ENCODE results near the gene XRCC2. TPM values are rescaled to one million over a fixed set of nuclear protein-coding genes. Genes with fewer than 3 reads are reported as not detected.

XRCC2 gene
- total and polyA plus RNA-seq, 2 of the 4 experiments (the other 2 are of a cell fraction) = 2.2 to 3.6 TPM

DNA sequence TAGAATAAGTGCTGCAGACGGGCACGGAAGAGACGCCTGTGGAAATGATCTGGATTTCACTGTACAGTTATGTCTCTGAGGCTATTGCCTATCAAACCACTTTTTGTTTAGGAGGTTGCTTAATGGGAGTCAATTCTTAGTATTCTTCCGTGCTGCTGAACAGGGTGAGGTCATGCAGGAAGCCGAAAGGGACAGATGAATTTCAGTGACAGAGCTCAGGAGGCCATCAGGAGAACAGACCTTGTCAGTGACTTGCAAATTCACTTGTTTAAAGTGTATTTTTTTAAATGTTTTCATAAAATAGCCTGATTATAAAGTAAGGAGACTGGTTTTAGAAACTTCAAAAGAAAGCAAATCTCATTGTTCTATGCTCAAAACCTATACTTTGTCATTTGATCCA is 58.9 kb downstream of the XRCC2 start:
- Histone ChIP-seq H3K4me3 (ENCODE audit: insufficient read depth, low read depth, low read length) (no peak overlapping the region), H3K27ac (ENCODE audit: insufficient read depth, low read length) (no peak overlapping the region), H3K14ac (replicated peaks; ENCODE audit: low read depth, low read length) (no peak overlapping the region), H2AFZ (replicated peaks; ENCODE audit: low read length, poor library complexity) (no peak overlapping the region), H3K23ac (ENCODE audit: low read depth, low read length) (no peak overlapping the region), H4K8ac (ENCODE audit: low read depth in 2 of 2, low read length in 2 of 2) (no peak overlapping the region), H2BK5ac (ENCODE audit: low read depth, low read length, poor library complexity, severe bottlenecking) (no peak overlapping the region), H3K27me3 (ENCODE audit: control insufficient read depth, insufficient read depth, low read length) (no peaks in the 10 kb centered on the region; the same call in 1 of the 2 replicates), H4K20me1 (ENCODE audit: insufficient read depth, low read length) (no peaks in the 10 kb centered on the region), H2AK9ac (replicated peaks; ENCODE audit: low read depth, low read length, poor library complexity) (no peak overlapping the region), H2BK15ac (ENCODE audit: low read depth, low read length) (no peak overlapping the region), H3K9me1 (ENCODE audit: insufficient read depth, low read length) (no peaks in the 10 kb centered on the region), H4K91ac (ENCODE audit: insufficient read depth, low read depth, low read length) (no peak overlapping the region), H3K4ac (ENCODE audit: low read depth, low read length) (no peak overlapping the region), H3K79me1 (ENCODE audit: low read depth in 1 of 2, low read length in 2 of 2) (no peaks in the 10 kb centered on the region), H3K56ac (ENCODE audit: extremely low read depth, insufficient read depth, low read length) (no peak overlapping the region), H3K9ac (ENCODE audit: low read depth, low read length) (no peak overlapping the region), H2BK120ac (ENCODE audit: low read depth, low read length) (no peak overlapping the region), H3K18ac (ENCODE audit: low read depth, low read length) (no peak overlapping the region), H2BK20ac (ENCODE audit: low read depth, low read length) (no peak overlapping the region), H3K4me2 (ENCODE audit: low read depth, low read length) (no peak overlapping the region), H3K9me3 (ENCODE audit: control insufficient read depth, insufficient read depth, low read length) (no peaks in the 10 kb centered on the region), H4K5ac (ENCODE audit: low read depth, low read length) (no peak overlapping the region), H2AK5ac (ENCODE audit: low read depth, low read length) (no peak overlapping the region), H3K4me1 (ENCODE audit: control insufficient read depth, insufficient read depth, low read length) (no peaks in the 10 kb centered on the region), H3K36me3 (ENCODE audit: control insufficient read depth, insufficient read depth, low read length) (no peaks in the 10 kb centered on the region)
- TF ChIP-seq RAD21 (IDR thresholded peaks at IDR 0.05; ENCODE audit: low read length) (no peak), POLR2A (IDR thresholded peaks at IDR 0.05; ENCODE audit: low read depth, low read length) (no peak), RFX5 (IDR thresholded peaks at IDR 0.05; ENCODE audit: low read depth, low read length) (no peak)
- ATAC-seq (ENCODE audit: low read depth) (no peak), DNase-seq (no peak)
- dilution Hi-C loops (cut with HindIII; ENCODE audit: low sequenced_read_pairs, unreplicated experiment) (no loop called here), intact Hi-C loops (cut with micrococcal nuclease) (no loop called here), in situ Hi-C loops (cut with MboI; ENCODE audit: low sequenced_read_pairs) (no loop called here)
- CTCF ChIA-PET = no interaction called here
- POLR2A ChIA-PET (ENCODE audit: unreplicated experiment) = no interaction called here
- no CpG with 5 or more reads among the region's 5 CpGs for WGBS, 2 experiments (ENCODE audit: extremely low coverage in 2 of 2, insufficient read length in 1 of 2)
- no TSS peak for BruUV-seq (replicated peaks)

Data from IMR-90 (cell line).